Measurements from ENCODE around the gene ZNF740. TPM values are rescaled to one million over a fixed set of nuclear protein-coding genes. Genes with fewer than 3 reads are reported as not detected.
A peak's percentile ranks its signal among the peaks of the same experiment; 100 is the strongest.

The ZNF740 gene
- total RNA-seq, 1 donor from 2014 or later: 16.7 TPM

DNA sequence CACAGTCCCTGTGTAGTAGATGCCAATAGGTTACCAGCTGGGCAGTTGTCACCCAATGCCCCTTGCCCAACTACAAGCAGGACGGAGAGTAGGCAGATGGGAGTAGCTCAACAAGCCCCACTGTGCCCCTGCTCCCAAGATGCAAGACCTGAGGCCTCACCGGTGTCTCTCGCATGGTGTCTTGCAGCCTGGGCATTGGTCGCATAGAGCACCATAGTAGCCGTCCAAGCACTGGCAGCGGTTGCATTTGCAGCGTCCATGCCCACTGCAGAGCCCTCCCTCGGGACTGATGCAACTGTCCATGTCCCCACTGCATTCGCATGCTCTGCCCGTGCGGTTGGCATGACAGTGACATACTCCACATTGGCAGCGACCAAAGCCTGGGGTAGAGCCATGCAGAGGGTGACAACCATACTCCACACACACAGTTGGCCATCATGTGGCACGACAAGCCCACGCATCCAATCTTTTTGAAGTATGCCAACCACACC is 12.1 kb downstream of the ZNF740 start:
- no peak overlapping the region for H3K27ac ChIP-seq (ENCODE audit: low read depth, low read length)
- H3K4me3 ChIP-seq (ENCODE audit: low read length in 3 of 3): no peak overlapping the region
- peaks cover 17 to 22% (median 19%) of the 10 kb centered on the region in 3 donors for H3K36me3 ChIP-seq (ENCODE audit: control insufficient read depth in 3 of 3, insufficient read depth in 3 of 3, low read length in 3 of 3)
- no peak overlapping the region for H3K9ac ChIP-seq (ENCODE audit: low read depth in 1 of 3, low read length in 3 of 3)
- peaks cover 0 to 9% (median 9%) of the 10 kb centered on the region in 3 donors for H3K4me1 ChIP-seq (ENCODE audit: control insufficient read depth in 3 of 3, insufficient read depth in 3 of 3, low read length in 3 of 3)
- no peaks in the 10 kb centered on the region for H3K9me3 ChIP-seq (ENCODE audit: control insufficient read depth in 3 of 3, low read length in 3 of 3)
- peaks cover 0 to 3% (median 2%) of the 10 kb centered on the region in 3 donors for H3K27me3 ChIP-seq (ENCODE audit: control insufficient read depth in 3 of 3, insufficient read depth in 3 of 3, low read length in 3 of 3)

DNA sequence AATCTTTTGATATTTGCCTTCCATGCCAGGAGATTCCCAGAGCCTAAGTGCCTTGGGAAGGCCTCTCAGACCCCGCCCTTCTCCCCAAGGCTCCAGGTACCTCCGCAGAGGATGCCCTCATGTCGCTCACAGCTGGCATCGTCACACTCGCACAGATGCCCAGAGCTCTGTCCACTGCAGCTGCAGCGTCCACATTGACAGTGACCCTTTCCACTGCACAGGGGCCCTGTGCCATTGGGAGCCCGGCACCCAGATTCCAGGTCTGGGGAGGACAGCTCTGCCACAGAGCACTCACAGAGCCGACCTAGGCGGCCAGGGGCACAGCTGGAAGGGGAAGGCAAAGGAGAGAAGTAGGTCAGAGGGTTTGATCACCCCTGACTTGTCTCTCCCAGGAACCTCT is 12.5 kb downstream of the ZNF740 start:
- Histone ChIP-seq H3K9me3 (ENCODE audit: control insufficient read depth in 3 of 3, low read length in 3 of 3) (no peaks in the 10 kb centered on the region), H3K27ac (ENCODE audit: low read depth, low read length) (no peak overlapping the region), H3K27me3 (ENCODE audit: control insufficient read depth in 3 of 3, insufficient read depth in 3 of 3, low read length in 3 of 3) (peaks cover 0 to 3% (median 2%) of the 10 kb centered on the region in 3 donors), H3K4me3 (ENCODE audit: low read length in 3 of 3) (no peak overlapping the region), H3K36me3 (ENCODE audit: control insufficient read depth in 3 of 3, insufficient read depth in 3 of 3, low read length in 3 of 3) (peaks cover 12 to 18% (median 17%) of the 10 kb centered on the region in 3 donors), H3K4me1 (ENCODE audit: control insufficient read depth in 3 of 3, insufficient read depth in 3 of 3, low read length in 3 of 3) (peaks cover 0 to 14% (median 13%) of the 10 kb centered on the region in 3 donors), H3K9ac (ENCODE audit: low read depth in 1 of 3, low read length in 3 of 3) (no peak overlapping the region)

DNA sequence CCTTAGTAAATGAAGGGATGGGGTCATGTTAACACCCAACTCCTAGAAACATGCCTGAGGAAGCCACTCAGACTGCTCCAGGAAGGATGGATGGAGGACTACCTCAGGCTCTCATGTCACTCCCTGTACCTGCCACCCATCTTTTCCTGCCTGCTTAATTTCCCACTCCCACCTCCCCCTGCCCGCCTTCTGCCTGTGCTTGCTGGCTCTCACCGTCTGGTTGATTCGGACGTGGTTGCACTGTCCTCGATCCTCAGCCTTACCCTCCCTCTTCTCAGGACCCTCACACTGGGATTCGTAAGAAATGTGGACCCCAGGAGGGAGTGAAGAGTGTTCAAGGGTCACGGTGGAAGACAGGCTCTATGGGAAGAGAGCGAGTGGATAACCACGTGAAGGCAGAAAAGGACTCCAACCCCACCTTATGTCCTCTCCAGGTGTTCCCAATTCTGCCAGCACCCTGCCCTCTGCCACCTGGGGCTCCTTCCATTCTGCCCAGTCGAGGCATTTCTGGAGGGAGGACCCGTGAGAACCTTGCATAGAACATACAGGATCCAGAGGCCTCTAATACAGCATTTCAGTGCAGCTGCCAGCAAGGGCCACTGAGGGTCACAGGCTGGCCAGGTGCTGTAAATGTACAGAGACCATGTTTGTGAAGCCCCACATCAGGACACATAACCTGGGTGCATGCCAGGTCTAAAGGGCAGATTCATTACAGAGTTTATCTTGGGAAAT is 13.6 kb downstream of the ZNF740 start:
- H3K27me3 ChIP-seq (ENCODE audit: control insufficient read depth in 3 of 3, insufficient read depth in 3 of 3, low read length in 3 of 3): peaks cover 2 to 10% (median 7%) of the 10 kb centered on the region in 3 donors
- no peak overlapping the region for H3K27ac ChIP-seq (ENCODE audit: low read depth, low read length)
- H3K4me3 ChIP-seq (ENCODE audit: low read length in 3 of 3): no peak overlapping the region
- H3K9me3 ChIP-seq (ENCODE audit: control insufficient read depth in 3 of 3, low read length in 3 of 3): no peaks in the 10 kb centered on the region
- no peak overlapping the region for H3K9ac ChIP-seq (ENCODE audit: low read depth in 1 of 3, low read length in 3 of 3)
- peaks cover 6 to 17% (median 7%) of the 10 kb centered on the region in 3 donors for H3K36me3 ChIP-seq (ENCODE audit: control insufficient read depth in 3 of 3, insufficient read depth in 3 of 3, low read length in 3 of 3)
- peaks cover 0 to 14% (median 13%) of the 10 kb centered on the region in 3 donors for H3K4me1 ChIP-seq (ENCODE audit: control insufficient read depth in 3 of 3, insufficient read depth in 3 of 3, low read length in 3 of 3)

DNA sequence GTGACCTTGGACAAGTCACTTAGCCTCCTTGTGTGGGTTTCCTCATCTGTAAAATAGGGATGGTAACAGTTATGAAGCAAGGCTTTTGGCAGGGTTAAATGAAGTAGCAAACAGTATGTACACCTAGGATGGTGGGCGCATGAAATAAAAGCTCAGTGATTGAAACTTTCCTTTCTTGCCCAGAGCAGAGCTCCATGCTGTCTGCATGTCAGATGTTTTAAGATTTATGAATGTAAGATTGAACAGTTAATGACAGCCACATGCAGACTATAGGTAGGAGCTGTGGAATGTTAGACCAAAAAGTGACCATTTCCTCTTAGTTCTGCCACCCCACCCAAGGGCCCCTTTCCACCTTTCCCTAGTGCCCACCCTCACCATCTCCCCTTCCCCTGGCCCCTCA is 14.5 kb downstream of the ZNF740 start:
- no peak overlapping the region for H3K9ac ChIP-seq (ENCODE audit: low read depth in 1 of 3, low read length in 3 of 3)

DNA sequence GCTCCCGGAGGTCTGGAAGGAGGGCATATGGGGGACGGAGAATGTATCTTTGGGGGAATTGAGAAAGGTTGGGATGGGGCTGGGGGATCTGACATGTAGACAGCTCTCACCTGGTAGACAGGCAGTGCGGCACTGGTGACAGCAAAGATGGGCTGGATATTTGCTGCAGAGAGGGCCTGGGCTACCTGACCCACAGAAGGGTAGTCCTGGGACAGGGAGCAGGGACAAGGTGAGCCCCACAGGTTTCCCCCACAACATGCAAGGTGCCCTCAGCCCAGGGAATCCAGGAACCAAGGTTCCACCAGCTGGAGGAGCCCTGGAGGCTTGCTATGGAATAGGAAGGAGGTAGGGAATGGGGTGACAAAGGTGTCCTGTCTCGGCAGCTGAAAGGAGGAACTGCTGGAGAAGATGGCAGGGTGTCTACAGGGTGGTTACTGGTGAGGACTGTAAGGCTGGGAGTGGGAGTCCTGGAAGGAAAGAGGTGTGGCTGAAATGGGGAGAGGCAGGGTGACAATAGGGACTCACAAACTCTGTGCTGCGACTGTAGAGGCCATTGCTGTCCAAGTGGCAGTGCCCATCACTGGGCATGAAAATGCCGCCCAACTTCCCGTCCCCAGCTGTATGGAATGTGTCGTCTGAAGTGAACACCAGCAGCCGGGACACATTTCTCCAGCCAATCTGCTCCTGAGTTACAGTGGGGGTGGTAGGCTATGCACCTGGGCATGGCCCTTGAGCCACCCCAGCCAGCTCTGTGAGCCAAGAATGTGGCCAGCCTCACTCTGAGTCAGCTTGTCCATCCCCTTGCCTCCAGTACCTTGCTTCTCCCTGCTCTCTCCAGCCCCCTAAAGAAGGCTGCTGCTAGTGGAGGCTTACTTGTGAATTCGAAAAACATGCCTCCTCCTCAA is 15.2 kb downstream of the ZNF740 start:
- peaks cover 2 to 10% (median 7%) of the 10 kb centered on the region in 3 donors for H3K27me3 ChIP-seq (ENCODE audit: control insufficient read depth in 3 of 3, insufficient read depth in 3 of 3, low read length in 3 of 3)
- peaks cover 5 to 12% (median 6%) of the 10 kb centered on the region in 3 donors for H3K36me3 ChIP-seq (ENCODE audit: control insufficient read depth in 3 of 3, insufficient read depth in 3 of 3, low read length in 3 of 3)
- peaks cover 0 to 13% (median 12%) of the 10 kb centered on the region in 3 donors for H3K4me1 ChIP-seq (ENCODE audit: control insufficient read depth in 3 of 3, insufficient read depth in 3 of 3, low read length in 3 of 3)
- no peak overlapping the region for H3K4me3 ChIP-seq (ENCODE audit: low read length in 3 of 3)
- peak overlapping the region in 1 of 3 donors; percentile 16 for H3K9ac ChIP-seq (ENCODE audit: low read depth in 1 of 3, low read length in 3 of 3)
- H3K27ac ChIP-seq (ENCODE audit: low read depth, low read length): no peak overlapping the region
- no peaks in the 10 kb centered on the region for H3K9me3 ChIP-seq (ENCODE audit: control insufficient read depth in 3 of 3, low read length in 3 of 3)

More for the DNA sequence above, 14.5 kb downstream of the ZNF740 start:
- Histone ChIP-seq H3K4me1 (ENCODE audit: control insufficient read depth in 3 of 3, insufficient read depth in 3 of 3, low read length in 3 of 3) (peaks cover 0 to 14% (median 13%) of the 10 kb centered on the region in 3 donors), H3K36me3 (ENCODE audit: control insufficient read depth in 3 of 3, insufficient read depth in 3 of 3, low read length in 3 of 3) (peaks cover 5 to 12% (median 6%) of the 10 kb centered on the region in 3 donors), H3K9me3 (ENCODE audit: control insufficient read depth in 3 of 3, low read length in 3 of 3) (no peaks in the 10 kb centered on the region), H3K4me3 (ENCODE audit: low read length in 3 of 3) (no peak overlapping the region), H3K27ac (ENCODE audit: low read depth, low read length) (no peak overlapping the region), H3K27me3 (ENCODE audit: control insufficient read depth in 3 of 3, insufficient read depth in 3 of 3, low read length in 3 of 3) (peaks cover 2 to 10% (median 7%) of the 10 kb centered on the region in 3 donors)

DNA sequence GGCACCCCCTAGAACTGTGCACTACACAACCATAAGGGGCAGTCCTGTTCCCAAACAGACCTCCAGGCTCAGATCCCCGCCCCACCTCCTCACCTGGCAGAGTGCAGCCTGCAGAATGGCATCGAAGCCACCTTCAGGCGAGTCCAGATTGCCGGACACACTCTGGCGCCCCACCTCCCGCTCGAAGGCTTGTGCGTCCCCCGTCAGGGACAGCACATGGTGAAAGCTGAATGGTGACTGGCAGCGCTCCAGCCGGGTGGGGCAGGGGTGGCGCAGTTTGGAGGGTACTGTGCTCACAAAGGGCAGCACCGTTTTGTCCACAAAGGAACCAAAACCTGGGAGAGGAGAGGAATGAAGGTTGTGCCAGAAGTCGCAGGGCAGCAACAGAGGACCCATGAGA is 16.0 kb downstream of the ZNF740 start:
- Histone ChIP-seq H3K27me3 (ENCODE audit: control insufficient read depth in 3 of 3, insufficient read depth in 3 of 3, low read length in 3 of 3) (peaks cover 2 to 10% (median 7%) of the 10 kb centered on the region in 3 donors), H3K9ac (ENCODE audit: low read depth in 1 of 3, low read length in 3 of 3) (no peak overlapping the region), H3K4me1 (ENCODE audit: control insufficient read depth in 3 of 3, insufficient read depth in 3 of 3, low read length in 3 of 3) (peaks cover 3 to 13% (median 12%) of the 10 kb centered on the region in 3 donors), H3K9me3 (ENCODE audit: control insufficient read depth in 3 of 3, low read length in 3 of 3) (no peaks in the 10 kb centered on the region), H3K27ac (ENCODE audit: low read depth, low read length) (no peak overlapping the region), H3K4me3 (ENCODE audit: low read length in 3 of 3) (no peak overlapping the region), H3K36me3 (ENCODE audit: control insufficient read depth in 3 of 3, insufficient read depth in 3 of 3, low read length in 3 of 3) (peaks cover 4 to 10% (median 5%) of the 10 kb centered on the region in 3 donors)

DNA sequence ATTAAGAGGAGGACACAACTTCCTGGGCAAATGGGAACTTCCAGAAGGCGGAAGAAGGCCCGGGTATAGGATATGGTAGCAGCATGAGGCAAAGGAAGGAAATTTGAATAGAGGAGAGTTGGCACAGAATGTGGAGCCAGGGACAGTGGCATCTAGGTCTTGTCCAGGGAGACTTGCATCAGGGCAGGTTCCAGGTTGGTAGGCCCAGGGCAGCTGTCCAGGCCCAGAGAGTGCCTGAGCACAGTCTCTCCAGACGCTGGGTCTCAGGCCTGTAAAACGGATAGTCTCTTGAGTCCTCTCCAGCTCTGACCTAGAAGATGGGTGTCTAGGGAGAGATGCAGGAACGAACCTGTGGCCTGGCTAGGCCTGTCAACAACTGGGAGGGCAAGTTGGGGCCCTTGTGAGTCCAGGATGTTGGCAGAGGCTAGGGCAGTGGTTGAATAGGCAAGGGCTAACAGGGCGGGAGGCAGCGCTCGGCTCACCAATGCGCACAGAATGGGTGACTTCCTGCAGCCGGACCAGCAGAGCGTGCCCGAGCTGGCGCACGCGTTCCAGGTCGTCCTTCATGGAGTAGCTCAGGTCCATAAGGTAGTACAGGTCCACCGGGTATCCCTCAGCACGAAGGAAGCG is 16.6 kb downstream of the ZNF740 start:
- Histone ChIP-seq H3K36me3 (ENCODE audit: control insufficient read depth in 3 of 3, insufficient read depth in 3 of 3, low read length in 3 of 3) (peaks cover 3 to 5% (median 4%) of the 10 kb centered on the region in 3 donors), H3K27me3 (ENCODE audit: control insufficient read depth in 3 of 3, insufficient read depth in 3 of 3, low read length in 3 of 3) (peaks cover 2 to 10% (median 7%) of the 10 kb centered on the region in 3 donors), H3K4me1 (ENCODE audit: control insufficient read depth in 3 of 3, insufficient read depth in 3 of 3, low read length in 3 of 3) (peaks cover 3 to 13% (median 12%) of the 10 kb centered on the region in 3 donors), H3K9ac (ENCODE audit: low read depth in 1 of 3, low read length in 3 of 3) (peak overlapping the region in 2 of 3 donors; percentile 43 to 60), H3K27ac (ENCODE audit: low read depth, low read length) (no peak overlapping the region), H3K4me3 (ENCODE audit: low read length in 3 of 3) (peak overlapping the region in 2 of 3 donors; percentile 40 to 45), H3K9me3 (ENCODE audit: control insufficient read depth in 3 of 3, low read length in 3 of 3) (no peaks in the 10 kb centered on the region)

DNA sequence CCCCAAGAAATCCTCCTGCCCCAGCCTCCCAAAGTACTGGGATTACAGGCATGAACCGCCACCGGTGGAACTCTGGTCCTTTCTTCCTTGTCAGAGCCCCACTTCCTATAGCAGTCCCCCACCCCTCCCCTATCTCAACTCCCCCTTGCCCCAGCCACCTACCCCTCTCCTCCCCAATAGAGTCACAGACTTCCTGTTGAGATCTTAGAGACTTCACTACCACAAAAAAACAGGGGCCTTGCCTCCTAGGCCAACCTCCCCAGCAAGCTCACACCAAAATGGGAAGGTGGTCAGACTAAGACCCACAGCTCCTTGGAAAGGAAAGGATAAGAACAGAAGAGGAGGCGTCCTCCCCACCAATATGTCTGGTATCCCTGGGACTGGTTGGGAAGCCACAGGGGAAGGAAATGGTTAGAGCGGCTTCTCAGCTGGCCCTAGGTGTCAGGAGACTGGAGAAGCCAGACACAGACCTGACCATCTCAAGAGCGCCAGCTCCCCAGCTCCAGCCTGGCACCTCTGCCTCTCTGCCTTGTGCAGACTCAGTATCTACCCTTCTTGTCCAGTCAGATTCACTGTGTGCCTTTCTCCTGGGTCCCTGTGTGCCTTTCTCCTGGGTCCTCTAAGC is 18.1 kb downstream of the ZNF740 start:
- Histone ChIP-seq H3K27me3 (ENCODE audit: control insufficient read depth in 3 of 3, insufficient read depth in 3 of 3, low read length in 3 of 3) (peaks cover 2 to 10% (median 7%) of the 10 kb centered on the region in 3 donors), H3K9me3 (ENCODE audit: control insufficient read depth in 3 of 3, low read length in 3 of 3) (no peaks in the 10 kb centered on the region), H3K4me1 (ENCODE audit: control insufficient read depth in 3 of 3, insufficient read depth in 3 of 3, low read length in 3 of 3) (peaks cover 3 to 13% (median 12%) of the 10 kb centered on the region in 3 donors), H3K27ac (ENCODE audit: low read depth, low read length) (no peak overlapping the region), H3K9ac (ENCODE audit: low read depth in 1 of 3, low read length in 3 of 3) (no peak overlapping the region), H3K36me3 (ENCODE audit: control insufficient read depth in 3 of 3, insufficient read depth in 3 of 3, low read length in 3 of 3) (no peaks in the 10 kb centered on the region), H3K4me3 (ENCODE audit: low read length in 3 of 3) (no peak overlapping the region)

DNA sequence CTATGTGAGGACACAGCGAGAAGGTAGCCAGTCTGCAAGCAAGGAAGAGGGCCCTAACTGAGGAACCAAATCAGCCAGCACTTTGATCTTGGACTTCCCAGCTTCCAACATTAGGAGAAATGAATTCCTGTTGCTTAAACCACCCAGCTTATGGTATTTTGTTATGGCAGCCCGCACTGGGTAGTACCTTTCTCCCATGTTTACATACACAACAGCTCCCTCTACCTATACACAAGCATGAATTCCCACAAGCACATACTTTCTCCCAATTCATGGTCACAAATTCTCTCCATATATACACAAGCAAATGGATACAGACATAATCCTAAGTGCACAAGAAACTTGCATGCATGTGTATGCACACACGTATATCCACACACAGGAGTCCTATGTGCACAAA is 19.2 kb downstream of the ZNF740 start:
- Histone ChIP-seq H3K4me3 (ENCODE audit: low read length in 3 of 3) (no peak overlapping the region), H3K27ac (ENCODE audit: low read depth, low read length) (no peak overlapping the region), H3K9ac (ENCODE audit: low read depth in 1 of 3, low read length in 3 of 3) (no peak overlapping the region), H3K9me3 (ENCODE audit: control insufficient read depth in 3 of 3, low read length in 3 of 3) (no peaks in the 10 kb centered on the region), H3K27me3 (ENCODE audit: control insufficient read depth in 3 of 3, insufficient read depth in 3 of 3, low read length in 3 of 3) (peaks cover 2 to 10% (median 7%) of the 10 kb centered on the region in 3 donors), H3K4me1 (ENCODE audit: control insufficient read depth in 3 of 3, insufficient read depth in 3 of 3, low read length in 3 of 3) (peaks cover 3 to 13% (median 12%) of the 10 kb centered on the region in 3 donors), H3K36me3 (ENCODE audit: control insufficient read depth in 3 of 3, insufficient read depth in 3 of 3, low read length in 3 of 3) (no peaks in the 10 kb centered on the region)
